ENCODE data around the gene ZNF438.
"Not testable (repeated sequence)": the region's sequence is repeated elsewhere in the genome, so short reads cannot be mapped to it uniquely, and the experiment has no call there.

ZNF438 gene

GRCh38 chr10:30984563-30985328 is 46.9 kb downstream of the ZNF438 start:
- DNase-seq: no peak

GRCh38 chr10:30983209-30983608 is 48.5 kb downstream of the ZNF438 start:
- DNase-seq: not testable (repeated sequence)

DNA sequence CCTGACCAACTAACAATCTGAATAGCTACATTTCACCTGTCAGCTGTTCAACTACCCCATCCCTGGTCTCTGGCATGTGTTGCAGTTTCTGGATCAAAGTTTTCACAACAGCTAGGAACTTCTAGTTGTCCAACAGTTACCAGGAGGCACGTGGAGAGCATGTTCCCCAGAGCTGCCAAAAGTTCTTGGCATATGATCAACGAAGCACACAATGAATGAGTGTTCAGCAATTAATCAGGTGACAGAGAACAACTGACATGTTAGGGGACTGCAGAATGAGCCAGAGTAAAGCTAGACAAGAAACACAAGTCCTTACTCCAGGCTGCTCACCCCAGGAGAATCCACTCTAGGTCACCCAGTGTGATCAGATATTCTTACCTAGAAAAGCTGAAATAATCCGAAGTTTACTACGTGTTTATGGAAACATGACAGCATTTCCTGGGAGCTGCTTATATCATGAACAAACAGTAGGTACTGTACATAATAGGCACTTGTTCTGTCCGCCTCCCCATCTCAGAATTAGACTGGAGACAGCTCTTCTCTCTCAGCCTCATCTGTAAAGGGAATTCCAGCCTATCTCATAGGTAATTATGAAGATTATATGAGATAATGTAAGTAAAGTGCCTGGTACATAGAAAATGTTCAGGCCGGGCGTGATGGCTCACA is 50.6 kb downstream of the ZNF438 start:
- no peak for DNase-seq

GRCh38 chr10:30979956-30980355 is 51.7 kb downstream of the ZNF438 start:
- DNase-seq: no peak

DNA sequence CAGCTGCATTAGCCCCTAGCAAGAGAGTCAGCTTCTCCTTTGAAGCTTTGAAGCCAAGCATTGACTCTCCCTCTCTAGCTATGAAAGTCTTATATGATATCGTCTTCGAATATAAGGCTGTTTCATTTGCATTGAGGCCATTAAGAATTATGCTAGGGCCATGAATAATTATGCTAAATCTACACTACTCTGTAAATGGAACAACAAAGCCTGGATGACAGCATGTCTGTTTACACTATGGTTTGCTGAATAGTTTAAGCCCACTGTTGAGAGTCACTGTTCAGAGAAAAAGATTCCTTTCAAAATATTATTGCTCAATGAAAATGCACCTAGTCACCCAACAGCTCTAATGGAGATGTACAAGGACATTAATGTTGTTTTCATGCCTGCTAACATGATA is 52.8 kb downstream of the ZNF438 start:
- DNase-seq: no peak

DNA sequence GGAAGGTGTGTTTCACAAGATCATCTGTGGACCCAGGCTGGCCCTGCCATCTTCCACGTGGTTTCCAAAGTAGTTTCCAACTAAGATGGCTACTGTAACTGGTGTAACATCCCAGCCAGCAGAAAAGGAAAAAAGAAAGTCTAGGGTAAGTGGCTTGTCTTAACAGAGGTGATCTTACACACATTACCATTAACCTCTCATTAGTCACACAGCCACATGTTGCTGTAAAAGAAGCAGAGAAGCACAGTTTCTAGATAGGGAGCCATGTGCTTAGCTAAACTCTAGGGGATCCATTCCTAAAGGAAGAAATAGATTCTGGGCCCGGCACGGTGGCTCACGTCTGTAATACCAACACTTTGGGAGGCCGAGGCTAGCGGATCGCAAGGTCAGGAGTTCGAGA is 54.3 kb downstream of the ZNF438 start:
- DNase-seq: no peak

- DNase-seq: no peak
Measured at GRCh38 chr10:30974773-30975415, 56.8 kb downstream of the ZNF438 start.

- DNase-seq: no peak
Measured at GRCh38 chr10:30974355-30974754, 57.3 kb downstream of the ZNF438 start.

- DNase-seq: no peak
Measured at GRCh38 chr10:30973737-30974136, 57.9 kb downstream of the ZNF438 start.

DNA sequence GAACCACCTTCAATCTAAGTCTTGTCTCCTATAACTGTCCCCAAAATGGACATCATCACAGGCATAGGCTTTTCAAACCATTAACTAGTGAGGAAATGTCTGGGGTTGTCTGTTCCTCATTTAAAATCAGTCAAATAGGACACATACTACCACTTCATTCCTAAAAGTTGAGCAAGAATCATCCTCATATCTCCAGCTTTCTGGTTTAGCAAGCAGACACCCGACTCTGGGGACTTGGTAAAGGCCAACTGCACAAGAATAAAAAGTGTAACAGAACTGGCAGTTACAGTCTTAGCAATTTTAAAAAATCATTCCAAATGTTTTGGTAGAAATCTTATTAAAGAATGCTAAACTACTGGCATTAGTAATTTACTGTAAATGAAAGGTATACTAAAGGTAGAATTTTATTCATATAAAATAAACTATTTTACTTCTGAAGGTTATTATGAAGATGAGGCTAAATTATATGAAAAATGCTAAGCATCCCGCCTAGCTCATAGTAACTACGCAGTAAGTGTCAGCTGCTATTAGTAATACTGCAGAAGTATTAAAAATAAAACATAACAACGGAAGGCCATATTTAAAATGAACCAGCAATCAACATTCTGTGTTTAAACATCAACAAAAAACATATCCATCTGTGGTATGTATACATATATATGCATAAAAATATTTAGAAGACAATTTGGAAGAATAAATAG is 60.8 kb downstream of the ZNF438 start:
- DNase-seq: no peak

GRCh38 chr10:30968711-30969110 is 63.0 kb downstream of the ZNF438 start:
- no peak for DNase-seq

- no peak for DNase-seq
Measured at GRCh38 chr10:30967650-30968410, 63.8 kb downstream of the ZNF438 start.

DNA sequence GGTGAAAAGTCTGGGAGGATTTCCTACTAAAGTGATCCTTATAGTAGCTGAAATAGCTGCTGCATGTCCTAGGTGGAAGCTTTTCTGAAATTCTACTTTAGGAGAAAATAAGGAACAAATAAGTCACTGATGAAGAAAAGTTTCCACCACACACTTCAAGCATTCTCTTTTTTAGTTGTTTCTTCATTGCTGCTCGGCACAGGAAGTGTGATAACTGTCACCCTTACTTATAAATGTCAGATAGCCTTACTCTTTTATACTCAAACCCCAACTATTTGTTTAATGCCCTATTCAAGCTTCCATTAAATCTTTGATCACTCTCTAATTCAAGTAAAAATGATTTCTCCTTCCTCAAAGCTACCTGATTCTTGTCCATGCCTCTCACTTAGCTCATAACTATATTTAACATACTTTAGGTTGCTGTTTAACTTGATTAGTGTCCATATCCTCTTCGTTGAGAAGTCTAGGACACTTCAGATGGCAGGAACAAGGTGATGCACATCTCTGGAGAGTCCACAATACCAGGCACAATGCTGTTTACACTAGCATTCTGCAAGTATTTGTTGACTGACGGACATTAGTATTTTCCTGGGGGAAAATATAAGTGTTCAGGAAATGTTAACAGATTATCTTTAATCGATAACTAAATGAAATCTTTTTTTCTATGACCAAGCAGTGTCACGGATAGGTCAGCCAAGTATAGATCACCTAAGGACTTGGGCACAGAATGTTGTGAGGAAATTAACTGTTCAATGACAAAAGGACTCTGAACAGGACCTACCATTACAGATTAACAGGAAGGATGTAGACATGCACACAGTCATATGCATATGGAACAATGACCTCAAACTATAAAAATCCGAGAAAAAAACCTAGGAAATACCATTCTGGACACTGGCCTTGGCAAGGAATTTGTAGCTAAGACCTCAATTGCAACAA is 67.4 kb downstream of the ZNF438 start:
- peak; percentile 14 for DNase-seq

GRCh38 chr10:30962522-30962921 is 69.1 kb downstream of the ZNF438 start:
- DNase-seq: no peak

DNA sequence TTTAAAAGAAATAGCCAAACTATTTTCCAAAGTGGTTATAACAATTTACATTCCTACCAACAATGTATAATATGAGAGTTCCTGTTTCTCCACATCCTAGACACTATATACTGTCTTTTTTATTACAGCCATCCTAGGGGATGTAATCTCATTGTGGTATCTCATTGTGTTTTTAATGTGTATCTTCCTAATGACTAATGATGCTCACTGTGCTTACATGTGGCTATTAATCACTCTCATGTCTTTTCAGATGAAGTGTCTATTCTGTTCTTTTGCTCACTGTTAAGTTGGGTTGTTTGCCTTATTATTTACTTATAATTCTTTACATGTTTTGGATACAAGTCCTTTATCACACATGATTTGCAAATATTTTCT is 71.8 kb downstream of the ZNF438 start:
- no peak for DNase-seq

DNA sequence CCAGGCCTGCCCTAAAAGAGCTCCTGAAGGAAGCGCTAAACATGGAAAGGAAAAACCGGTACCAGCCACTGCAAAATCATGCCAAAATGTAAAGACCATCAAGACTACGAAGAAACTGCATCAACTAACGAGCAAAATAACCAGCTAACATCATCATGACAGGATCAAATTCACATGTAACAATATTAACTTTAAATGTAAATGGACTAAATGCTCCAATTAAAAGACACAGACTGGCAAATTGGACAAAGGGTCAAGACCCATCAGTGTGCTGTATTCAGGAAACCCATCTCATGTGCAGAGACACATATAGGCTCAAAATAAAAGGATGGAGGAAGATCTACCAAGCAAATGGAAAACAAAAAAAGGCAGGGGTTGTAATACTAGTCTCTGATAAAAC is 82.4 kb downstream of the ZNF438 start:
- DNase-seq: not testable (repeated sequence)

DNA sequence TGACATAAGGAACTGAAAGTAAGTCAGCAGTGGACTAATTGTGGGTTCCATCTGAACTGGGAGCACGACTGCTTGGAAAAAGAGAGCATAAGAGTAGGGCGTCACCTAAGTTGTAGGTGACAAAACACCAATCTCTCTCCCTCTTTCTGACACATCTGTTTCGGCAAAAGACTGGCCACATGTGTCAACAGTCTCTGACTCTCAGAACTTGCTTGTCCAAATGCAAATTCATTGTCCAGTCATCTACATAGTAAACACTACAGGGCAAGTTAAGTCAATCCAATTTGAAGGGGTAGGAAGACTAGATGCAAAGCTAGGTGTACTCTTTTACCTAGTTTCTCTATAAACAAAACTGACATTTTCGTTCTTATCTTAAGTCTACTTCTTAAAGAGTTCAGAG is 87.7 kb downstream of the ZNF438 start:
- no peak for DNase-seq

DNA sequence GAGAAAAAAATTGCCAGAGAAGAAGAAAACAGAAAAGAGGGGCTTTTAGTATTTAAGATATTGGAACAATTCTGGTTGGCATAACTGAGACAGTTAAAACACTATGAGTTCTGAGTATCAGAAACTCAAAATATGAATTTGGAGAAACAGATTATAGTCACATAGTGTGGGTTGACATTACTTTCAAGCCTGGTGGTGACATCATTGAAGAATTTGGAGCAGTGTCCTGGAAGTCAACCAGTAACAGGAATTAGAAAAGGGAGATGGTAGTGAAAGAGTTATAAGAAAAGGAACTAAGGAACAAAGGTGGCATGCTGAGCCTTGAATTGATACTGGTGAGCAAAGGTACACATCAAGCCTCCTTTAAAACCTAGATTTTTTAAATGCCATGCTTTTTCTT is 88.2 kb downstream of the ZNF438 start:
- DNase-seq: no peak

- DNase-seq: no peak
Measured at GRCh38 chr10:30940256-30940655, 91.4 kb downstream of the ZNF438 start.

GRCh38 chr10:30939643-30940251 is 91.9 kb downstream of the ZNF438 start:
- DNase-seq: no peak

DNA sequence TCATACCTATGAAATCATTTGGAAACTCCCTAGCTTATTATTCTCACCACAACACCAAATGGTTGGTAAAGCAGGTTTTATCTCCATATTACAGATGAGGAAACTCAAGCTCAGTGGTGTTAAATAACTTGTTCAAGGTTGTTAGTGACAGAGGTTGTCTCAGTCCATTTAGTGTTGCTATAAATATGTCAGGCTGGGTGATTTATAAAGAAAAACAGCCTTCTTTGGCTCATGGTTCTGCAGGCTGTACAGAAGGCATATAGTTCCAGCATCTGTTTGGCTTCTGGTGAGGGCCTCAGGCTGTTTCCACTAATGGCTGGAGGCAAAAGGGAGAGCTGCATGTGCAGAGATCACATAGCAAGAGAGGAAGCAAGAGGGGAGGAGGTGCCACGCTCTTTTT is 96.6 kb downstream of the ZNF438 start:
- DNase-seq: no peak
